NCI-H2171 (cell line): Measurements from ENCODE around the gene PPCDC.
"Not testable (repeated sequence)": the region's sequence is repeated elsewhere in the genome, so short reads cannot be mapped to it uniquely, and the experiment has no call there.

ENCODE experiments used
- DNase-seq: peaks from one replicate; lab custom pipeline; 2025; lab: John Stamatoyannopoulos, UW

PPCDC gene

DNA sequence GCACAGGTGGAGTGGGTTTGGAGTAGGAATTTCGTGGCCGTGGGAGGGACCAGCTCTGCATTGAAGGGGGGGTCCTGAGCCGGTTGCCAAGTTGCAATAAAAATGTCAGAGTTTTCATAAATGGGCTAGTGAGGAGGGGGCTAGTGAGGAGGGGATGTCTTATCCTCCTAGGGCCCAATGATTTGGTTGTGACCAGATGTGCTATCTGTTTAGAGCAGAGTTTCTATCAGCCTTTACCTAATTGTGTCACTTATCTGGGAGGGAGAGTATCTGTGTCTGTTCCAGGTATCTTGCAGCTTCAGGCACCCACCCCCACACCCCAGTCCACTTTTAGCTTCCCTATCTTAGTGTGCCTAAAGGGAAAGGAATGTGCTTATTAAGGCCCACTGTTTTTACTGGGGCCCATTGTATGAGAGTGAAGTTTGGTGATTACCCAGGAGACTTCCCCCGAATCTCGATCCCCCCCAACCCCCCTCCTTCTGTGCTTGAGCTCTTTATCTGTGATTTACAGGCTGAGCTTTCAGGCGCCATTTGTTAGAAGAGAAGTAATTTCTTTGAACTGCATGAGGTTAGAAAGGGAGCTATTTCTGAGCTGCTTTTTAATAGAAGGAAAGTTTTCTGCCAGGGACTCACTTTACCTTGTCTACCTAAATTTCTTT, 42.6 kb downstream of the PPCDC start:
- DNase-seq = peak; percentile 3

- no peak for DNase-seq
Observed at GRCh38 chr15:75067123-75067830, 43.9 kb downstream of the PPCDC start.

DNA sequence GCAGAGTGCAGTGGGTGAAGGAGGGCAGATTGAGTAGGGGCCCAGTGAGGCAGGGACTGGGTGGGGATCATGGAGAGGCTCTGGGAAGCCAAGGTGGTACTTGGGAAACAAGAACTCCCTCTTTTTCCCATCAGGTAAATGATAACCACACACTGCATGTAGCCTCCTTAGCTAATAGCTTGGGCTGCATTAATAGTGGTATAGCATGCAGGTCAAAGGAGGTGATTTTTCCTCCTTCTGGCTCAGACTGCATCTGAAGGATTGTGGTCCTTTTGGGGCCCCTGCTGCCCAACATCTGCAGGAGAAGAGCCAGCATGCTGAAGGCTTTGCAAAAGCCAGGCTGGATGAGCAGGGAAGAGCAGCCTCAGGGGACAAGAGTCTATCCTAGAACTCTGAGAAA, 45.4 kb downstream of the PPCDC start:
- DNase-seq = no peak

DNA sequence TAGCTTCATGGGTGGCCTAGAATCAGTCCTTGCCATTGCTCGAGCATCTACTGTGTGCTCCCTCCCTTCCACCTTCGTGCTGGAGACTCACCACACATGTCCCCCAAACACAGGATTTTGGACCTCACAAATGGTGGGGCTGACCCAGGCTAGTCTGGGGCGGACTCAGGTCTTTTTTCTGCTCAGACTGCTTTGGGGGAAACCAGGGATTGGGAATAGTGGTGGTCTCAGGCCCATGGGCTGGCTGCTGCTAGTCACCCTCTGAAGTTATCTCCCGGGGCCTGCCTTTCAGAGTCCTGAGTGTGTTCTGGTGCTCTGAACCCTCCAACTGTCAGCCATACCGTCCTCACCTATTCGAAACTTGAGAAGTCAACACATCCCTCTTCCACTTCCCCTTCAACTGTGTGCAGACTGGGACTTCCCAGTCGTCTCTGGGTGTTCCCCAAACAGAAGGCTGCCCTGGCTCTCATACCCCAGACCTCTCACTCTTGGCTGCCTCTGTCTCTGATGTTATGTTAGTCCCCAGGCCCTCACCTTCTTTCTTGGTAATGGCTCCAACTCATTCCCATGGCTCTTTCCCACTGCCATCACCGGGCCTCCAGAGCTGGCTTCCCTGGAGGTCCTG, 46.0 kb downstream of the PPCDC start:
- DNase-seq = no peak

DNA sequence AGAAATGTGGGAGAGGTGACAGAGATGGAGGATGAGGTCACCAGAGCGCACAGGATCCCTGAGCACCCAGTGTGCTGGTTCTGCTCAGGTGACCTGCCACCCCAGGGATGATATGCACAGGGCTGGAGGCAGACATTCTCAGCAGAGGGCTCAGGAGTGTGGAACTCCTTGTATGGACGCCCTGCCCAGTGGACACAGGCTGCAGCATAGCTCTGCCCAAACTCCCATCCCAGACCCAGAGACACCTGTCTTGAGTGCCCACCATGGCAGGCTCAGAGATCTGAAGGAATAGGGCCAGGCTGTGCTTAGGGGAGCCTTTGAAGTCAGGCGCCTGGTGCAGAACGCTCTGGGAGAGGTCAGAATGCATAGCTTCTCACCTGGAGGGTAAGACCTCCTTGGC, 47.3 kb downstream of the PPCDC start:
- DNase-seq = no peak

- no peak for DNase-seq
Observed at GRCh38 chr15:75073197-75073596, 49.8 kb downstream of the PPCDC start.

DNA sequence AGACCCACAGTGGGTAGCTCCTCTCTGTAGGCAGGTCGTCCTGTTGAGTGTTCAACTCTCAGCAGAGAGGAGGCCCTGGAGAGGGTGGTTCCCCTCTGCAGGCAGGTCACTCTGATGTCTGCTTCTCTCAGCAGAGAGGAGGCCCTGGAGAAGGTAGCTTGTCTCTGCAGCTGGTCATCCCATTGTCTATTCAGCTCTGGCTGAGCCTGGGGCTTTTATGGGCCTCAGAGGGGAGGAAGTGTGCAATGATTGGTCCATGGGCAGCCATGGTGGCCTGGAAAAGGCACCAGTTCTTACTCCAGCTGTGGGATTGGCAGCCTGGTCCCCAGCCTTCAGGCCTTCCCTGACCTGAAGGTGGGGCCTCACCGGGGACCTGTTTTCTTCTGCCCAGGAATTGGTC, 52.9 kb downstream of the PPCDC start:
- DNase-seq = no peak

DNA sequence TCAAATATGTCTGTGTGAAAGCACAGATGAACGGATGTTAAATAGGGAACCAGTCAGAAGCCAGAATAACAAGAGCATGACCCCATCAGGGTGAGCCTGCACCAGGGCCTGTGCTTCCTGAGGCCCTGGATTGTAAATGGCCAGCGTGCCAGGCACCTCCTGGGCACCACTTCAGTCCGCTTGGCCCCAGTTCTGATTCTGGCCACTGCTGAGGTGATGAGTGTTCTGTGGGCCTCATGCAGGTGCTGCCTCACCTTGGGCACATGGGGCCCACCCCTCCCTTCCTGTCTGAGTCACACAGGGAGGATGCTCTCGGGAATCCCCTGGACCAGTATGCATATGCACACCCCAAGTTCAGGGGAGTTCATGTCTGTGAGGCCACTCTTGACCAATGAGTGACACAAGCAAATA, 54.2 kb downstream of the PPCDC start:
- not testable (repeated sequence) for DNase-seq

DNA sequence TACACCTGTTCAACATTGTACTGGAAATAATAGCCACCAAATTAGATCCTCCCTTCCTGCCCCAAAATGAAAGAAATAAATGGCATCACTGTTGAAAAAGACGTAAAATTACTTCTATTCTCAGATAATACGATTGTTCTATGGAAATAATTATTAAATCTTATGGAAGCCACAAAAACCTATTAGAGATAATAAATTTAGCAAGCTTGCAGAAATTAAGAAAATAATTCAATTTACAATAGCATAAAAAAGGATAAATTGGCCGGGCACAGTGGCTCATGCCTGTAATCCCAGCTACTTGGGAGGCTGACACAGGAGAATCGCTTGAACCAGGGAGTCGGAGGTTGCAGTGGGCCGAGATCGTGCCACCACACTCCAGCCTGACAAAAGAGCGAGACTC, 57.8 kb downstream of the PPCDC start:
- no peak for DNase-seq

DNA sequence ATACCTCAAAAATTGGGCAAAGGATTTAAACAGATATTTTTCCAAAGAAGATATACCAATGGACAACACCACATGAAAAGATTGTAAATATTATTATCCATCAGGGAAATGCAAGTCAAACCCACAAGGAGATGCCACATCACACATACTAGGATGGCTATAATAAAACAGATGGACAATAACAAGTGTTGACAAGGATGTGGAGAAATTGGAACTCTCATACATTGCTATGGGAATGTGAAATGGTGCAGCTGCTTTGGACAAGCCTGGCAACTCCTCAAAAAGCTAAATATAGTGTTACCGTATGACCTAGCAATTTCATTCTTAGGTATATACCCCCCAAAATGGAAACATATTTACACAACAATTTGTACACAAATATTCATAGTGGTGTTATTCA, 59.3 kb downstream of the PPCDC start:
- no peak for DNase-seq

GRCh38 chr15:75085708-75086107, 62.3 kb downstream of the PPCDC start:
- not testable (repeated sequence) for DNase-seq

DNA sequence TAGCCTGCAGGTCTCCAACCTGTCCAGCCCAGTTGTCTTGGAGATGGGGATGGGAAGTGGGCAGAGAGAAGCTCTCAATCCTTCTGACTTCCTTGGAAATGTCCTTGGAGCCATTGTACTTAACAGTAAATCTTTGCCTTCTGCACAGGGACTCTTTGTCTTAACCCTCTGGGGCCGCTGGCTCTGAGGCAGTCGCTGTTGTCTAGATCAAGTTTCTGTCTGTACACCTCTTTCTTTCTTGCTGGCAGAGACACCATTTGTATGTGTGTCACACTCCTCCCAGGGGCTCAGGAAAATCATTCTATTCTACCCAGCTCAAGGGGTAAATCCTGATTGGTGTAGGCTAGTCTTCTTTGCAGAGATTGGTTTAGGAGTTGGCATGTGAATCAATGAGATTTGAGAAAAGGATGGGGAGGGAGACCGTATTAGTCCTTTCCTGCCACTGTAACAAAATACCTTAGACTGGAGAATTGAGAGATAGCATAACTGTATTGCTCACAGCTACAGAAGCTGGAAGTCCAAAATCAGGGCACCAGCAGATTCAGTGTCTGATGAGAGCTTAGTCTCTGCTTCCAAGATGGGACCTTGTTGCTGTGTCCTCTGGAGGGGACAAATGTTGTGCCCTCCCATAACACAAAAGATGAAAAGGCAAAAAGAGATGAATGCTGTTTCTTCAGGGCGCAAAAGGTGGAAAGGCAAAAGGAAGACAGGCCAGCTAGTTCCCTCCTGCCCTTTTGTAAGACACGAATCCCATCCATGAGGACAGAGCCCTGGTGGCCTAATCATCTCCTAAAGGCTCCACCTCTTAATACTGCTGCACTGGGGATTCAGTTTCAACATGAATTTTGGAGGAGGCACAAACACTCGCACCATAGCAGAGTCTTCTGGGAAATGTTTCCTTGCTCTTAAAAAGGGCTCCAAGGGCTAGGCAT, 66.3 kb downstream of the PPCDC start:
- DNase-seq = no peak

GRCh38 chr15:75090388-75090734, 67.0 kb downstream of the PPCDC start:
- DNase-seq = no peak

DNA sequence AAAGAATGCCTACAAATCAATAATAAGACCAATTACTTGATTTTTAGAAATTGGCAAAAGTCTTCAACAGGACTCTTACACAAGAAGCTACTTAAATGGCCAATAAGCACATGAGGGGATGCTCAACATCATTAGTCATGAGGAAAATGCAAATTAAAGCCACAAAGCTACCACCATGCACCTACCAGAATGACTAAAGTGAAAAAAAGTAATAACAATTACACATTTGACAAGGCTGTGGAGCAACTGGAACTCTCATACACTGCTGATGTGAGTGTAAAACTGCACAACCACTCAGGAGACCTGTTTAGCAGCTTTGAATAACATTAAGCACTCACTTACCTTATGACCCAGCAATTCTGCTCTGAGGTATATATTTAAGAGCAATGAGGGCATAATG, 68.4 kb downstream of the PPCDC start:
- DNase-seq = no peak

- not testable (repeated sequence) for DNase-seq
Observed at GRCh38 chr15:75094961-75095478, 71.6 kb downstream of the PPCDC start.

DNA sequence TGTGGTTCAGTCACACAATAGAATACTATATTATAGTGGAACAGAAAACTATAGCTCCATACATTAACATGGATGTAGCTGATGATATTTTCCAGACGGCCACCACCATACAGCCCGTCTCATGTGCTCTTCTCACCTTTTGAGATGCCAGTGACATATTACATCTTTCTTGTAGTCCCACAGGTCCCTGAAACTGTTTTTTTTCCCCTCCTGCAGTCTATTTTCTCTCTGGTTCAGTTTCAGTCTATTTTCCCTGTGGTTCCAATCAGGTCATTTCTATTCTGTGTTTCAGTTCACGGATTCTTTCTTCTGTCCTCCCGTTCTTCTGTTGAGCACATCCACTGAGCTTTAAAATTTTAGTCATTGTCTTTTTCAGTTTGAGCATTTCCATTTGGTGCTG, 72.2 kb downstream of the PPCDC start:
- no peak for DNase-seq

- no peak for DNase-seq
Observed at GRCh38 chr15:75097939-75098338, 74.5 kb downstream of the PPCDC start.

DNA sequence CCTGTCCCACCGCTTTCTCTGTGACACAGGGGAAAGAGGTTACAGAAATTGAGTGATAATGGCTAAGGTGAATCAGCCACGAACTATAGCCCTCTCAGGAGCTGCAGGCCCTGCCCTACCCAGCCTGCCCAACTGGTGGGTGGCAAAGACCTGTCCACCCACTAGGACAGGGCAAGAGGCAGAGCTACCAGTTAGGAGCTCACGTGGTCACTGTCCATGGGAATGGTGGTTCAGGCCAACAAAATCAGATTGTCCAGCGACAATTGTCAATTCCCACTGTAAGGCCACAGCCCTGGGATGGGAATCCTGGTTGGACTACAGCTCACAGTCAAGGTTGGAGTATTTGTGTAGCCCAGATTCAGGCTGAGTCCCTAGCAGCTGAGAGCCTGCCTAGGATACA, 75.0 kb downstream of the PPCDC start:
- no peak for DNase-seq
